Skeletal muscle tissue (tissue), 4 donors: ENCODE results near the gene NLN. TPM values are rescaled to one million over a fixed set of nuclear protein-coding genes. Genes with fewer than 3 reads are reported as not detected.
"Not testable (repeated sequence)": the region's sequence is repeated elsewhere in the genome, so short reads cannot be mapped to it uniquely, and the experiment has no call there.

Experiments used
- H3K27ac ChIP-seq: one replicate; pipeline ENCODE4 v1.7.0; 2013; ENCODE audit warnings: mild to moderate bottlenecking, low read depth, low read length, inconsistent platforms
- H3K27me3 ChIP-seq, 3 donors: one replicate each; pipeline ENCODE4 v1.7.0; 2013; ENCODE audit warnings: low read length in 3 of 3; ENCODE audit not compliant: control insufficient read depth in 3 of 3, insufficient read depth in 3 of 3
- H3K36me3 ChIP-seq, 3 donors: one replicate each; pipeline ENCODE4 v1.7.0; 2013; ENCODE audit warnings: low read length in 3 of 3; ENCODE audit not compliant: control insufficient read depth in 3 of 3, insufficient read depth in 3 of 3
- H3K4me1 ChIP-seq, 3 donors: one replicate each; pipeline ENCODE4 v1.7.0; 2013; ENCODE audit warnings: low read length in 3 of 3, mild to moderate bottlenecking in 3 of 3; ENCODE audit not compliant: control insufficient read depth in 3 of 3, insufficient read depth in 3 of 3
- H3K4me3 ChIP-seq, 3 donors: one replicate each; pipeline ENCODE4 v1.7.0; 2013; ENCODE audit warnings: low read length in 3 of 3
- H3K9ac ChIP-seq, 3 donors: one replicate each; pipeline ENCODE4 v1.7.0; 2013; ENCODE audit warnings: low read length in 3 of 3, mild to moderate bottlenecking in 3 of 3, moderate library complexity in 2 of 3, low read depth in 1 of 3
- H3K9me3 ChIP-seq, 3 donors: one replicate each; pipeline ENCODE4 v1.7.0; 2013; ENCODE audit warnings: low read length in 3 of 3; ENCODE audit not compliant: control insufficient read depth in 3 of 3
- total RNA-seq: library from RNA; depleted of rRNA; stranded (reverse); fragments of >200 nt; gene quantifications from one replicate; pipeline ENCODE4 v1.2.3, GENCODE V29; 2014
- donor health status: Osteomylitis.

NLN gene
- total RNA-seq, 1 donor from 2014 or later: 18.8 TPM

DNA sequence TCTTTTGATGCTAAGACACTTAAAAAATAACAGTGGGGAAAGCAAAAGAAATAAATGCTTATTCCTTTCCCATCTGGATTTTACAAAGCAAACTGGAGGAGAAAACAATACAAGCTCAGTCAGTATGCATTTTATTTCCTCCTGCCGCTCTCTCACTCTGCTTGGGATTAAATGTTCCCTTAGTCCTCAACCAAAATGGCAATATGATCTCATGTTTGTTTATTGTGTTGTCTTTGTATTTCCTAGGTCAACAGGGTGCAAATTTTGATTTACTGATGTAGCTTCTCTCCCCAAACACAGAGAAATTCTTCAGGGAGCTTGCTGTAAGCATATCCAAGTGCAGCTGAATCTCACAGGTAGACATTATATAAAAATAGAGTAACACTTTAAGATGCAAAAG lies 112.3 kb downstream of the NLN start:
- Histone ChIP-seq H3K4me1 (peaks cover 0 to 11% (median 6%) of the 10 kb centered on the region in 3 donors), H3K4me3 (no peak overlapping the region), H3K9me3 (no peaks in the 10 kb centered on the region), H3K36me3 (no peaks in the 10 kb centered on the region), H3K9ac (no peak overlapping the region), H3K27ac (peak overlapping the region; percentile 50), H3K27me3 (no peaks in the 10 kb centered on the region)

DNA sequence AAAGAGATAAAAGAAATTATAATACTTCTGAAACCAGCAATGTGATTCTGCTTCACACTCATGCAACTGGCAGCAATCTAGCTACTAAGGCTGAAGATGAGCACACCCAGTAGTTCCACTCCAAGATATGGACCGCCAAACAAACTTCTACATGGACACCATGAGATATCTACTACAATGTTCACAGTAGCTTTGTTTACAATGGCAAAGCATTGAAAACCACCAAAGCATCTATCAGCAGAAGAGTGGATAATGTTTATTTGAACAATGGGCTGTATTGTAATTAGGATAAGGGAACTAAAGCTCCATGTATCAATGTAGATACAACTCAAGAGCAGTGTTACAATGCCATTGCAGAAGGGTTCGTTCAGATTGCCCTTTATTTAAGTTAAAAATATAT lies 113.2 kb downstream of the NLN start:
- no peaks in the 10 kb centered on the region for H3K9me3 ChIP-seq
- no peak overlapping the region for H3K4me3 ChIP-seq
- H3K9ac ChIP-seq: no peak overlapping the region
- H3K27ac ChIP-seq: no peak overlapping the region
- H3K36me3 ChIP-seq: no peaks in the 10 kb centered on the region
- peaks cover 0 to 11% (median 6%) of the 10 kb centered on the region in 3 donors for H3K4me1 ChIP-seq
- H3K27me3 ChIP-seq: no peaks in the 10 kb centered on the region

DNA sequence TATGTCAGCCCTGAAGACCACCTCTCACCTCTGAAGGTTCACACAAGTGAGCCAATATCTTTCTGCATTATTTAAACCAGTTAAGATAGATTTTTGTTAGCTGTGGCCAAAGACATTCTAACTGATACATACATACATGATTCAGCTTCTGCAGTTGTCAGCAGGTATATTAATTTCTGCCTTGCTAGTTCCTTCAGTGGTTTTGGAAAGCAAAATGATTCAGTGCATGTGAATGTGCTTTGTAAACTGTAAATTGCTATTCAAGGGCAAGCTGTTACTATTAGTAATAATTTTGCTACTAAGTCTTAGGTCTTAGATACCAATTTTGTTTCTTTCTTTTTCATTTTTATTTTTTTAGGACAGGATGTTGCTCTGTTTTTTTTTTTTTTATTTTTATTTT lies 115.1 kb downstream of the NLN start:
- H3K27me3 ChIP-seq: no peaks in the 10 kb centered on the region
- no peaks in the 10 kb centered on the region for H3K36me3 ChIP-seq
- no peak overlapping the region for H3K27ac ChIP-seq
- peaks cover 0 to 11% (median 6%) of the 10 kb centered on the region in 3 donors for H3K4me1 ChIP-seq
- no peak overlapping the region for H3K4me3 ChIP-seq
- no peaks in the 10 kb centered on the region for H3K9me3 ChIP-seq
- no peak overlapping the region for H3K9ac ChIP-seq

DNA sequence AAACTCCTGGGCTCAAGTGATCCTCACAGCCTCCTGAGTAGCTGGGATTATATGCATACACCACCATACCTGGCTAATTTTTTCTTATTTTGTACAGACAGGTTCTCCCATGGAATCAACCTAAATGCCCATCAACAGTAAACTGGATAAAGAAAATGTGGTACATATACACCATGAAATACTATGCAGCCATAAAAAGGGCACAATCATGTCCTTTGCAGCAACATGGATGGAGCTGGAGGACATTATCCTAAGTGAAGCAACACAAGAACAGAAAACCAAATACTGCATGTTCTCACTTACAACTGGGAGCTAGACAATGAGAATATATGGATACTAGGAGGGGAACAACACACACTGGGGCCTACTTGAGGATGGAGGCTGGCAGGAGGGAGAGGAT lies 117.2 kb downstream of the NLN start:
- H3K27me3 ChIP-seq, H3K27ac ChIP-seq, H3K4me3 ChIP-seq, H3K9me3 ChIP-seq, H3K4me1 ChIP-seq, H3K9ac ChIP-seq, H3K36me3 ChIP-seq: not testable (repeated sequence)

DNA sequence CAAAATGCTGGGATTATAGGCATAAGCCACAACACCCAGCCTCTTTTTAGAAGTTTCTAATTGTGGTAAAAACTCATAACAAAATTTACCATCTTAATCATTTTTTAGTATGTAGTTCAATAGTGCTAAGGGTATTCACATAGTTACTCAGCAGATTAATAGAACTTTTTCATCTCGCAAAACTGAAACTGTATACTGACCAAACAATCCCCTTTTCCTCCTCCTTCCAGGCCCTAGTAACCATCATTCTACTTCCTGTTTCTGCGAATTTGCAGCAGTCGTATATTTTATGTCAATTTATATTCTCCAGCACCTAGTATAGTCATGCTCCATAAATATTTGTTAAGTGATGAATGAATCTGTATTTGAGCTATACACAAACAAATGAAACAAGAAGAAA lies 118.1 kb downstream of the NLN start:
- Histone ChIP-seq H3K9ac (no peak overlapping the region), H3K9me3 (no peaks in the 10 kb centered on the region), H3K27me3 (no peaks in the 10 kb centered on the region), H3K27ac (no peak overlapping the region), H3K4me1 (no peaks in the 10 kb centered on the region), H3K36me3 (no peaks in the 10 kb centered on the region), H3K4me3 (no peak overlapping the region)

DNA sequence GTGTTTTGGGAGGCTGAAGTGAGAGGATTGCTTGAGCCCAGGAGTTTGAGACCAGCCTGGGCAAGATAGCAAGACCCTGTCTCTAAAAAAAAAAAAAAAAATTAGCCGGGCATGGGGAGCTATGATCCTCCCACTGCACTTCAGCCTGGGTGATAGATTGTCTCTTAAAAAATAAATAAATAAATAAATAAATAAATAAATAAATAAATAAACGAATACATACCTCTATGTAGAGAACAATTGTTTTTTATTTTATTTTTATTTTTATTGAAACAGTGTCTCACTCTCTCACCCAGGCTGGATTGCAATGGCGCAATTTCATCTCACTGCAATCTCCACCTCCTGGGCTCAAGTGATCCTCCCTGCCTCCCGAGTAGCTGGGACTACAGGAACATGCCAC lies 122.8 kb downstream of the NLN start:
- H3K27me3 ChIP-seq, H3K9me3 ChIP-seq, H3K36me3 ChIP-seq, H3K27ac ChIP-seq, H3K4me3 ChIP-seq, H3K9ac ChIP-seq, H3K4me1 ChIP-seq: not testable (repeated sequence)

DNA sequence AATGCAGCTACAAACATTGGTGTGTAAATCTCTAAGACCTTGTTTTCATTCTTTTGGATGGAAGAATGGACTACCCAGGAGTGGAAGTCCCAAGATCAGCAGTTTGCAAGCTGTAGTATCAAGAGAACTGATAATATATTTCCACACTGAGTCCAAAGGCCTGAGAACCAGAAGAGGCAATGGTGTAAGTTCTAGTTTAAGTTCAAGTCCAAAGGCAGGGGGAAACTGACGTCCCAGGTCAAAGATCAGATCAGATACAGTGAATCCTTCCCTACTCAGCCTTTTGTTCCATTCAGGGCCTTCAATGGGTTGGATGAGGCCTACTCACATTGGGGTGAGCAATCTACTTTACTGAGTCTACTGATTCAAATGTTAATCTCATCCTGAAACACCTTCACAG lies 124.1 kb downstream of the NLN start:
- Histone ChIP-seq H3K9ac (no peak overlapping the region), H3K4me3 (no peak overlapping the region), H3K9me3 (no peaks in the 10 kb centered on the region), H3K27me3 (no peaks in the 10 kb centered on the region), H3K36me3 (no peaks in the 10 kb centered on the region), H3K27ac (no peak overlapping the region), H3K4me1 (no peaks in the 10 kb centered on the region)

DNA sequence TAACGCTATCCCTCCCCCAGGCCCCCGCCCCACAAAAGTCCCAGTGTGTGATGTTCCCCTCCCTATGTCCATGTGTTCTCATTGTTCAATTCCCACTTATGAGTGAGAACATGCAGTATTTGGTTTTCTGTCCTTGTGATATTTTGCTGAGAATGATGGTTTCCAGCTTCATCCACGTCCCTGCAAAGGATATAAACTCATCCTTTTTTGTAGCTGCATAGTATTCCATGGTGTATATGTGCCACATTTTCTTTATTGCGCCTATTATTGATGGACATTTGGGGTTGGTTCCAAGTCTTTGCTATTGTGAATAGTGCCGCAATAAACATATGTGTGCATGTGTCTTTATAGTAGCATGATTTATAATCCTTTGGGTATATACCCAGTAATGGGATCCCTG lies 125.0 kb downstream of the NLN start:
- H3K9me3 ChIP-seq, H3K27me3 ChIP-seq, H3K27ac ChIP-seq, H3K36me3 ChIP-seq, H3K9ac ChIP-seq, H3K4me1 ChIP-seq, H3K4me3 ChIP-seq: not testable (repeated sequence)

DNA sequence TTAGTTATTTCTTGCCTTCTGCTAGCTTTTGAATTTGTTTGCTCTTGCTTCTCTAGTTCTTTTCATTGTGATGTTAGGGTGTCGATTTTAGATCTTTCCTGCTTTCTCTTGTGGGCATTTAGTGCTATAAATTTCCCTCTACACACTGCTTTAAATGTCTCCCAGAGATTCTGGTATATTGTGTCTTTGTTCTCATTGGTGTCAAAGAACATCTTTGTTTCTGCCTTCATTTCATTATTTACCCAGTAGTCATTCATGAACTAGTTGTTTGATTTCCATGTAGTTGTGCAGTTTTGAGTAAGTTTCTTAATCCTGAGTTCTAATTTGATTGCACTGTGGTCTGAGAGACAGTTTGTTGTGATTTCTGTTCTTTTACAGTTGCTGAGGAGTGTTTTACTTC lies 127.9 kb downstream of the NLN start:
- not testable (repeated sequence) for H3K27me3 ChIP-seq, H3K9me3 ChIP-seq, H3K9ac ChIP-seq, H3K4me1 ChIP-seq, H3K27ac ChIP-seq, H3K36me3 ChIP-seq, H3K4me3 ChIP-seq

DNA sequence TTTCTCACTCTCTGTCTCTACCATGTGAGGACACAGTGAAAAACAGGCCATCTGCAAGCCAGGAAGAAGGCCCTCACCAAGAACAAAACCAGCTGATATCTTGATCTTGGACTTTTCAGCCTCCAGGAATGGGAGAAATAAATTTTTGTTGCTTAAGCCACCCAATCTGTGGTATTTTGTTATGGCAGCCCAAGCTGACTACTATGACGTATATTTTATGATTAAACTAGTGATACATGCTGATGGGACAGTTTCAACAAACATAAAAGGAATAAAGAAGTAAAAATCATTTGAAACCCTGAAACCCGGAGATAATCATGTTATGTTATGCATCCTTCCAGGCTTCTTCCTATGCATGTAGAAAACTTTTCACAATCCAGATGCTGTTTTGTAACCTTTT lies 132.9 kb downstream of the NLN start:
- H3K9ac ChIP-seq: no peak overlapping the region
- H3K36me3 ChIP-seq: no peaks in the 10 kb centered on the region
- H3K9me3 ChIP-seq: peaks cover 0 to 2% (median 0%) of the 10 kb centered on the region in 3 donors
- no peak overlapping the region for H3K4me3 ChIP-seq
- no peak overlapping the region for H3K27ac ChIP-seq
- no peaks in the 10 kb centered on the region for H3K4me1 ChIP-seq
- no peaks in the 10 kb centered on the region for H3K27me3 ChIP-seq

DNA sequence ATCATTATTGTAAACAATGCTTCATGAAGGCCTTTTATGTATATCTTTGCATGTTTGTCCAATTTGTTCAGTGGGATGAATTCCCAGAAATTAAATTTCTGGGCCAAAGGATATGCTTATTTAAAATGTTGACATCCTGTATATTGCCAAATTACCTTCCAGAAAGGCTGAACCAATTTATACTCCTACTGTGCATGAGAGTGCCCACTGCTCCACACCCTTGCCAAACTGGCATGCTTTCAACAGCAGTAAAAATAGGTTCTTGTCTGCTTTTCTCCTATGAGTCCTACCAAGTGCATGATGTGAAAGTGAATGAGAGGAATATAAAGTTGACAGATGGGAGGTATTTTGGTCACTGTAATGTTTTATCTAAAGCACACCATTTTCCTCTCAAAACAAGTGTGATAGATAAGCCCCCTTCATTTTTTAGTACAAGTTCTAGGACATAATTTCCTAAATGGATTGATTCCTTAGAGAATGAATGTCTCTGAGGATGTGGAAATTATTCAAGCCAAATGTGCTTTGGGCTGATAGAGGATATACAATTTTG lies 133.8 kb downstream of the NLN start:
- H3K9ac ChIP-seq: no peak overlapping the region
- no peaks in the 10 kb centered on the region for H3K27me3 ChIP-seq
- H3K9me3 ChIP-seq: peaks cover 0 to 2% (median 0%) of the 10 kb centered on the region in 3 donors
- H3K36me3 ChIP-seq: no peaks in the 10 kb centered on the region
- H3K4me1 ChIP-seq: no peaks in the 10 kb centered on the region
- no peak overlapping the region for H3K27ac ChIP-seq
- no peak overlapping the region for H3K4me3 ChIP-seq
